ENCODE results near the gene AGBL1.

The AGBL1 gene

DNA sequence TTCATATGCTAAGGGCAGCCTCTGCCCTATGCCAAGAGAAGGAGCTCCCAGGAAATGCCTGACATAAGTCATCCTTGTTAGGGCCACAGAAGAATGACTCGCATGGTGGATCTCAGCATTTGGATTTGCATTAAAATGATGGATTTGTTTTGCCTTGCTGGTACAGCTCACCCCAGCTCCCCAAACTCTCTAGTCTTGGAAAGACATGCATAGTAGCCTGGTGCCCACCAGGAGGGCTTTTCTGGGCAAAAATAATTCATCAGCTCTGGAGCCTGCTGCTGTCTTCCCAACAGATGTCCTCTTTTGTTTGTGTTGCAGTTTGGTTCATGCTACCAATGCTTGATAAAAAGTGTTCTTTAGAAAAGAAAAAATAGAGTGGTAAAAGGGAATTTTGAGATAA is 833.0 kb downstream of the AGBL1 start:
- DNase-seq (ENCODE audit: low read depth in 1 of 2, low spot score in 1 of 2): no peak

DNA sequence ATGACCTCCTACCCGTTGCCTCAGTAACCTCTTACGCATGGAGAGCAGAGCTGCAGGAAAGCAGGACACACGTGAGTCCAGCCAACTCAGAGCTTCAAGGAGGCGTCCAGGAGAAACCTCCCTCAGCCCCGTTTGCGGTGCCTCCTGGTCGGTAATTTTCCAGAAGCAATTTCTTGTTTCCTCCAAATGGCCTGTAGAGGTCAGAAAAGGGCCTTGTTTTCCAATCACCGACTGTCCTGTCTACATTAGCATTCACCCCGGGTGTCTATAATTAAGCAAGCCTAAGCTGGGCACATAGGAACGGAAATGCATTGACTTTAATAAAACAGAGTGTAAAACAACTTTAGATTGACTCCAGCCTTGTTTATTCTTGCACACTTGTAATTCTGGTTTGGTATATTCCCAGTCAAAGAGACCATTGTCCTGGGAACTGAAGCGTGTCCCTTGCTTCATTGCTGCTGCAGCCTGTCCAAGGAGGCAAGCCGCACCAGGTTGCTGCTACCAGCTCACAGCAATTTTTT is 836.2 kb downstream of the AGBL1 start:
- no peak for DNase-seq (ENCODE audit: low read depth in 1 of 2, low spot score in 1 of 2)

DNA sequence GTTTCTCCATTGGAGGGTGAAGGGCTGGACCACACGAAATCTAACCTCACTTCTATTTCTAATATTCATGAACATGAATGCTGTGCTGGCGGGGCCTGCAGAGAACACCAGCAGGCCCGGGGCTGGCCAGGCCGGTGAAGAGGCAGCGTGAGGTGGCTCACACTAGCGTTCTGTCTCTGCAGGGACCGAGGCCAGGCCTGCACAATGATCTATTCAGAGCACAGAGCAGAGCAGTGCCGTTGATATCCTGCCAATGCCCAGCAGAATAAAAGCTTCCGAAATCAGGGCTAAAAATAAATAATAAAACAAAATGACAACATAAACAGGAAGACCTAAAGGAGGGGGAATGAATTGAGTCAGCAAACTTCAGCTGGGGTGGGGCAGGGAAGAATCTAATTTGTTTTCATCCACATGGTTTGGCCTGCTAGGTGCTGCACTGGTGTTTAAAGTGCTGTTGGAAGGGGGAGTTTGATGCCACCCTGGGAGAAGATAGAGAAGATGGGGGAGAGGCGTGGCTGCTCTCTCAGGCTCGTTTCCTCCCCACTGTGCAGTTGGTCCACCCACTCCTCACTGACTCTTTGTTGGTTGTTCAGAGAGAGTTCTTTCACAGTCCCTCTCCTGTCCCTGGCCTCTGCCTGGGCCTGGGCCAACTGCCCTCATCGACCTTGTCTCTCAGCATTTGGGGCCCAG is 837.1 kb downstream of the AGBL1 start:
- no peak for DNase-seq (ENCODE audit: low read depth in 1 of 2, low spot score in 1 of 2)

DNA sequence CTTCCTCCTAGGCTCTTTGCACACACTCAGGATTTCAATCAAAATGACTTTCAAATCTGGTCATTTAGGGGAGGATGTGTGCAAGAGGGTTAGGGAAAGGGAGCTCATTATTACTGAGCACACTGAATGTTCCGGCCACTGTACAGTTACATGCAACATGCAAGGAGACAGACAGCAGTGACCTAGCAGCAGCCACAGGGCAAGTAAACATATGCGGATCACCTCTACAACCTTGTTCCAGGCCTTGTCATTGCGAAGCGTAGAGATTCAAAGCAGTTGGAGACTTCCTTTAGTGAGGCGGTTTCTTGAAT is 837.6 kb downstream of the AGBL1 start:
- DNase-seq (ENCODE audit: low read depth in 1 of 2, low spot score in 1 of 2): no peak

DNA sequence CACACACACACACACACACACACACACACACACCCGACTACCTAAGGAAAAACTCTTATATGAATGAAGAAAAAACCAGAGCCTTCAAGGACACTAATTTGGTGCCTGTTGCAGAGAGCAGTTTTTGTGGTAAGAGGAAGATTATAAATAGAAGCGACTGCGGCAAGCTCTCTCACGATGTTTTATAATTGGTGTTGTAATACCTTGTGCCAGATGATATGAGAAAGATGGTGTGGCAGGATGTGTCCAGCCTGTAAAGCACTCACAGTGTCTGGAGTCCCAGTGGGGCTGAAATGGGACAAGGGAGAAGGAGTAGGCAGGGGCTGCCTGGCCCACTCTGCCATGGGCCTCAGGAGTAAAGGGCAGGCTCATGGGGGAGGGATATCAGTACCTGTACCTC is 839.9 kb downstream of the AGBL1 start:
- no peak for DNase-seq (ENCODE audit: low read depth in 1 of 2, low spot score in 1 of 2)

DNA sequence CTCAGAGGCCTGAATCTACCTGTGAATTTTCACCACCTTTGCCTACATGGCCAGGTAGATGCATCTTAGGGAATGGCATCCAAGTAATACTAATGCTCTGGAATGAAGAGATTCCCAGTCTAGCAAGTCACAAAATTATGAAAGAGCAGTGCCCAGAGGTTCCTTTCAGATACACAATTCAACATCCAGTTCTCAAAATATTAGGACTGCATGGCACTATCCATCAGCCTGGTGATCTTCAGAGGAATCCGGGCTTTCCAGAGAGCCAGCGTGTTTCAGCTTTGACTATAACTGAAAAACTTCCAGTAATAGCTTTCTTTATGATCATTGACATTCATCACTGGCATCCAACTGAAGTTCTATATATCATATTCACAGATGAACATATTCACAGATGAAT is 849.8 kb downstream of the AGBL1 start:
- no peak for DNase-seq (ENCODE audit: low read depth in 1 of 2, low spot score in 1 of 2)

DNA sequence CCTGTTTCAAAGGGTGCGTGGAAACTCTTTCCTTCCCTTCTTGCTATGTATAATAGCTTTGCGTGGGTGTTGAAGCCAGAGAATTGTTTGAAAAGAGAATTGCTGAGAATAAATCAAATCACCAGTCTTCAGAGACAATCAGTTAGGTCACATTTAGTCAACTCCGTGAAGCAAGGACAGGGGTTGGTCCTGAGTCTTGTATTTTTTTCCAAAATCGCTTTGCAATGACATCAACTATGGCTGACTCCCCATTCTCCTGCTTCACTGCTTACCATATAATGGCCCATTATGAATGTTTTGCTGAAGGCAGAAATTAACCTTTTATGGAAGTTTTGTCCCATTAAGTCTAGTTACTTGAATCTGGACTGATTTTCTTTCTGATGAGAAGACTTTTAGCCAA is 852.8 kb downstream of the AGBL1 start:
- no peak for DNase-seq (ENCODE audit: low read depth in 1 of 2, low spot score in 1 of 2)

DNA sequence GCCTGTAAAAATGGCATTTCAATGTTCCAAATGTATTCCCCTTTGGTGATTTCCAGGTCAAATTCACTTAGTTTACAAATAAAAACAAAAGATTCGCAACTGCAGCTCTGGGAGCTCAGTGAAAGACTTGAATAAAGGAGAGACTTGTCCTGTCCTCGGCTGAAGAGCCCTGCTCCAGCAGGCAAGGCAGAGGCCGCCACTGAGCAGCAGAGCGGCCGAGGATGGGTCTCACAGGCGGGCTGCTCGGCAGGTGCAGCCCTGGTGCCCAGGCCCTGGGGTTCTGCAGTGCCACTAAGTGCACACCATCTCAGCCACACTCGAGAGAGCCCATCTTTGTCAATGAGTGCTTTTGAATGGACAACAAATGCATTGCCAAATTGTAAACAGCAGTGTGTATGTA is 856.2 kb downstream of the AGBL1 start:
- no peak for DNase-seq (ENCODE audit: low read depth in 1 of 2, low spot score in 1 of 2)

DNA sequence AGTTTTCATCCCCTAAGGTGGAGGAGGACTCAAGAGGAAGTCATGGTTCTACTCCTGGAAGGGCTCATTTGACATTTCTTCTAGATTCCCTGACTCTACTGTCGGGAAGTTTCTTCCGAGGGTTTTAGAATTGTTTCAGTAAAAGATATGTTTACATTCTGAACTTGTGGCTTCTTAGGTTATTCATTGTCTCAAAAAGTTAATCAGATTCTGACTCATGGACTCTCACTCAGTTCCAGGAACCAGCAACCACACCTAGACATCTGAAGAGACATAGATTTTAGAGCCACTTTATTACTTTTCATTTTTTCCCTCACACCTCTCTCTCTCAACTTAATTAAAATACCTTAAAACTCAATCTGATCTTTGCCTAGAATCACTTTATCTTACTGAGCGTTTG is 862.6 kb downstream of the AGBL1 start:
- DNase-seq (ENCODE audit: low read depth in 1 of 2, low spot score in 1 of 2): no peak

DNA sequence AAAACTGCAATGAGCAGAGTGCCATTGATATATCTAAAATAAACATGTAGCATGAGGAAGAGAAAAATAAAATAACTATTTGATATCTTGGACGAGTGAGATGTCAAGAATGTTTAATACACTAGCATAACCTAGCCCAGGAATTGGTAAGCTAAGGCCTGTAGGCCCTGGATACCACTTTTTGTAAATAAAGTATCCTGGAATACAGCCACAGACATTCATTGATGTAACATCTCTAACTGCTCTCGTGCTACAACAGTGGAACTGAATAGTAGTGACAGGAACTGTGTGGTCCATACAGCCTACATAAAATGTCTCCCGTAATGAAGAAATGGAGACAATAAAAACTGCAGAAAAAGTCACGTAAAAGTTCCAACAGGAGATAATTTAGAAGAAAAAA is 869.0 kb downstream of the AGBL1 start:
- no peak for DNase-seq (ENCODE audit: low read depth in 1 of 2, low spot score in 1 of 2)

DNA sequence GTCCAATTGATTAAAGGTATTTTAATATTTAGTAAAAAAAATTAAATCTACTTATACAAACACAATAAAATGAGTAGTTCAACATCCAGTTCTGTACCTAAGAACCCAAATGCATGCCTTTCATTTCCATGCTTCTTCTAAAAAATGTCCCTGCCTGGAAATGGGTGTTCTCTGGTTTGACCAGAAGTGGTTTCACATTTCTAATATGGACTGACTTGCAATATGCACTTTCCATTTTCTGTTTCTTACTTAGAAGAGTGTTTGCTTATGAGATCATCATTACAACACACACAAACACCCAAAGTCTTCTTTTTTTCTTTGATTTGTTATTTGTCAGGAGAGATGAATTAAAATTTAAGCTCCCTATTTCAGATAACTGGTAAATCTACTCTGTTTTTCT is 879.6 kb downstream of the AGBL1 start:
- no peak for DNase-seq (ENCODE audit: low read depth in 1 of 2, low spot score in 1 of 2)

DNA sequence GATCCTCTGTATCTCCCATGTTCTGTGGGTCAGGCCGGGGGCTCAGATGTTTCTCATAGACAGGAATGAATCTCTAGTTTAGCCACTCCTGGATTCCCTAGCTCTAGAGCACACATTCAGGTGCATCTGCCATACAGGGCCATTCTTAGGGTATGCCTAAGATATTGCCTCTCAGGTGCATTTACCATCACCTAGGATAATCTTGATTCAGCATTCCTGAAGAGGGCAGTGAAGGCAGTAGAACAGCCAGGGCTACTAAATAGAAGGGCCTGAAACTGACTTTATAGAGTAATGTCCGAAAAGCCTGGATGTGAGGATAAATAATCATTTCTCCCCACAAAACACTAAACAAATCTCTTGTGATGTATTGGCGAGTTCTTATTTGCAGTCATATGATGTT is 882.0 kb downstream of the AGBL1 start:
- no peak for DNase-seq (ENCODE audit: low read depth in 1 of 2, low spot score in 1 of 2)

DNA sequence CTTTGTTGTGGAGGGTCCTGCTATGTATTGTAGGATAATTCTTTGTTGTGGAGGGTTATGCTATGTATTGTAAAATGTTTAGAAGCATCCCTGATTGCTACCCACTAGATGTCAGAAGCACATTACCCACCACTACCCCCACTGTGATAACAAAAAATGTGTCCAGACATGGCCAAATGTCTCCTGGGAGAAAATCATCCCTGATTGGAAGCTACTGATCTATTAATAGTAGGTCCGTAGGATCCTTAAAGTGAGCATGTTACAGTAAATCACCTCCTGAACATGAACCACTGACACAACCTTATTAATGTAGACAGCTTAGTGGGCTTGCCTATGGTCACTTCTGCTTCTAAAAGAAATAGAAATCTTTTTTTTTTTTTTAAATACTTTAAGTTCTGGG is 884.6 kb downstream of the AGBL1 start:
- DNase-seq (ENCODE audit: low read depth in 1 of 2, low spot score in 1 of 2): no peak

DNA sequence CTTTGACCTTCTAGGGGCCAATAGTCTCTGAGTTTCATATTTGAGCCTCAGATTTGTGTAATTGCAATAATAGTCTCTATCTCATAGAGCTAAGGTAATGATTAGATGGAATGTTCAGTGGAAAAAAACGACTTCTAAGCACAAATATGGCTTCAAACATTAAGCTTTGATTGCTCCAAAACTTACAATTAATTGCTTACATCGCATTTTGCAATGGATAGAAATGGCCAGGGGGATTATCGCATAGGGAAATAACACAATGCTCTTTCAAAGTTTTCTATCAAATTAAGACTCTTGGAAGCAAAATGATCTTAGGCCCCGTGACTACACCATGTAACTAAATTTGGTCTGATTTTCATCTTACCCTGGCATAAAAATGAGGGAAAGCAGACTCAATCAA is 888.6 kb downstream of the AGBL1 start:
- DNase-seq (ENCODE audit: low read depth in 1 of 2, low spot score in 1 of 2): no peak

DNA sequence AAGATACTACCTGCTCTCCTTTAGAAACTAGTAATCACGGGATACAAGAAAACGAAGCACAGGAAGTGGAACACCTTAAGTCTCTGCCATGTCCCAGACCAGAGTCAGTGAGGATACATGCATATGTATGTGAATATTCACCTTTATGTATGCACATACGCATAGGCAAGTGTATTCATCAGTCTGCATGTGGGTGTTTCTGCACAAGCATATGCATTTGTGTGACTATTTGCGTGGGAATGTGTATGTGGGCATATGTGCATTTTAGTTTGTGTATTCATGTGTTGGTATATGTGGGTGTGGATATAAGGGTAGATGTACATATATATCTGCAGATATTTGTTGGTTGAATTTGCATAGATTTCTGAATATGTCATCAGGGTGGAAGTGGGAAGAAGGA is 889.7 kb downstream of the AGBL1 start:
- DNase-seq (ENCODE audit: low read depth in 1 of 2, low spot score in 1 of 2): no peak

DNA sequence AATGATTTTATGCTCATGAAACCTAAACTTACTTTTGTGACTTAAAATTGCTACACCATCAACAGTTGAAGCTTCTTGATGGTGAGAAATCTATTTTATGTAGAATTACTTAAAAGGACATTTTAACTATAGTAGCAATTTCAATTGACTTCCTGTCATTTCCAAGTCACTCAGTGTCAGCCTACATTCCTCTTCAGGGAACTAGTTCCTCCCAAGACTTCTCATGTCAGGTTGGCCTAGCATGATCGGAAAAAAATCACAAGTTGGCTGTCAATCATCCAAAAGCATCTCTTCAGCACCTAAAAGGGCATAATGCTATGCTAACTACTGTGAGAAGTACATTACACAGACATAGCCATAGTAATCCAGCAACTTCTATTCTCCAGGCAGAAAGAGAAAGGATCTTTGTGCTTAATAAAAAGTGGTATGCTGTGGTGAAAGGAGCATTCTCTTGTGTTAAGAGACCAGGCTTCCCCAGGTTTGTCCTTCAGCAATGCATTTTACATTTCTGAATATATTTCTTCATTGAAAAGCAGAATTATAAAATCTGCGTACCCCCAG is 893.7 kb downstream of the AGBL1 start:
- no peak for DNase-seq (ENCODE audit: low read depth in 1 of 2, low spot score in 1 of 2)

DNA sequence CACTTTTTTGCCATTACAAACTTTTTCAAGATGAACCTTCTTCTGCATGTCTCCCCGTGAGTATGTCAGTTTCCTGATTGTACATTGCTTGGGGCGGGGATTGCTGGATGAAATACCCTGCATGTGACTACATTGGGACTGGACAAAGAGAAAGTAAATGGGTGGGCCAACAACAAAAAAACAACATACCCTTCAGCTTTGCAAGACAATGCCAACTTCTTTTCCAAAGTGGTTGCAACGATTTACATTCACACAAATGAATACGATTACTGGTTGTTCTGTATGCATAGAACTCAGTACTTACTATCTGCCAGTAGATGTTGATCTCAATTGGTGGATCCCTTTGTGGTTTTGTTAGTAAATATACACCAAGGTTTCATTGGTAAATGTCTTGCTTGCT is 908.4 kb downstream of the AGBL1 start:
- DNase-seq (ENCODE audit: low read depth in 1 of 2, low spot score in 1 of 2): no peak

DNA sequence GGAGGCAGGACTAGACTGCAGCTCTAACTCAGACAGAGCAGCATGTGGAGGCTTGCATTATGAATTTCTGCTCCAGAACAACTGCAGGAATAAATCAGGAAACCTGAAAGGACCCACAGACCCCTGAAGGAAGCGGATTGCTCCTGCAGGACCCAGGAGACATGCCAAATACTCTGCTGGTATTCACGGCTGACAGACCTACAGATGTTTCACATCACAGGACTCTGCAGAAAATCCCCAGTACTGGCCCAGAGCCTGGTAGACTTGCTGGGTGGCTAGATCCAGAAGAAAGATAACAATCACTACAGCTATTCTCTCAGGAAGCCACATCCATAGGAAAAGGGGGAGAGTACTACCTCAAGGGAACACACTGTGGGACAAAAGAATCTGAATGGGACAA is 942.1 kb downstream of the AGBL1 start:
- no peak for DNase-seq (ENCODE audit: low read depth in 1 of 2, low spot score in 1 of 2)

DNA sequence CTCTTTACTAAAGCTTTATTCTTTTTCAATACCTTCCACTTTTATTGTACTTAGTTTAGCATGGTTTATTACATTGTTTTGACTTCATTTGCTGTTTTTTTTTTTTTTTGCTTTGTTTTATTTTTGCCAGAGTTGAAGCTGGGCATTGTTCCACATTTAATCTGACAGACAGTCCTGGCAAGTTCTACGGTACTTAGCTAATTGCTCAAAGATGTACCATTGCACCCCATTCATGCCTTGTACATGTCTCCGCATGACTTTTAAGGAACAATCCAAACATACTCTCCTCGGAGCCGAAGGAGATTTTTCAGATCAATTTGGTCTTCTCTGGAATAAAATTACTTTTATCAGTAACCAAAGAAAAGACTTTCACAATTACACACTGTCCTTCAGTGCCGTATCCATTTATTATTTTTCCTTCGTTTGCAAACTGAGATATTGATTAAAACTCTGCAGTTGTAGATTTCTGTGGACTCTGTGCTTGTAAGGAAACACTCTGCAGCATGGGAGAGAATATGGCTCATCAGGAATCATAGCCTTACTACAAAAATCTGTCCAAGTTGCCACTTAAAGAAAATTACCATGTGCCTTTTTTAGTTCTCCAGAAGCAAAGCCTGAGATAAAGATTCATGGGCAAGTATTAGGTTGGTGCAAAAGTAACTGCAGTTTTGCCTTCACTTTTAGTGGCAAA is 952.0 kb downstream of the AGBL1 start:
- no peak for DNase-seq (ENCODE audit: low read depth in 1 of 2, low spot score in 1 of 2)

DNA sequence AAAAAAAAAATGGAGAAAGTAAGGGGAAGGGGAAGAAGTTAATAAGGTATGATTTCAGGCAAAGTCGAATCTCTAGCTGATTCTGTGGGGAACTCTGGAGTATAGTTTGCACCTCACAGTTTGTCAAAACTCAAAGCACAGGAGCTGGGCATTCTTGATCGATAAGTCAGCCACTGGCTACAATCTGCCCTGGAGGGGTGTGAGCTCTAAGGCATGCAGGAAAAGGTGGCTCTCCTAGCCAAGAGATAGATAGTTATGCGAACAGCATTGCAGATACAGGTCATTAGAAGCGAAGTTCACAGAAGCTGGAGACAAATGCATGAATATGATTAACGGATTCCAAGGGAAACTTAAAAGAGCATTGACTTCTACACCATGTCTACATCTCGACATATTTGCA is 952.6 kb downstream of the AGBL1 start:
- no peak for DNase-seq (ENCODE audit: low read depth in 1 of 2, low spot score in 1 of 2)

DNA sequence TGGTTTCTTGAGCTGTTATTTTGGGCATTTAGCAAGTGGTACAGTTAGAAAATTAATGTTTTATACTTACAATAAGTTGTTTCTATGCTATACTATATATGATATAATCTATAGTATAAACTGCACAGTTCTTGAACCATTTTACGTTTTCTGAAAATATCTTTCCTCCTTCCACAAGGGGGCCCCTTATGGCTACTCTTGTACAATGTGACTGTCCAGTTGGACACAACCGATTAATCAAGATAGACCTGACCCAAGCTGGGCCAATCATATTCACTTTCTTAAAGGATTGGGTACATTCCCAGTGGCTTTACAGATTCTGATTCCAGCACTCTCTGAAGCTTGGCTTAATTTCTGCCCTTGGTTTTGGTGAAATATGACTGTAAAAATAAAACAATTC is 953.4 kb downstream of the AGBL1 start:
- DNase-seq (ENCODE audit: low read depth in 1 of 2, low spot score in 1 of 2): no peak

DNA sequence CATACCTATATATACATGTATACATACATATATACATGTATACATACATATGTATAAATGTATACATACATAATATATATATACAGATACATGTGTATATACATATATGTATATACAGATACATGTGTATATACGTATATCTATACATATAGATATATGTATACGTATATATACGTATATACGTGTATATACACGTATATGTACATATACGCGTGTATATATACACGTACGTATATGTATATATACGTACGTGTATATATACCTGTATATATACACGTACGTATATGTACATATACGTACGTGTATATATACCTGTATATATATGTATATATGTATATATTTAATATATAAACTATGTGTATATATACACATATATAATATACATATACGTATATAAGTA is 955.2 kb downstream of the AGBL1 start:
- DNase-seq (ENCODE audit: low read depth in 1 of 2, low spot score in 1 of 2): no peak

DNA sequence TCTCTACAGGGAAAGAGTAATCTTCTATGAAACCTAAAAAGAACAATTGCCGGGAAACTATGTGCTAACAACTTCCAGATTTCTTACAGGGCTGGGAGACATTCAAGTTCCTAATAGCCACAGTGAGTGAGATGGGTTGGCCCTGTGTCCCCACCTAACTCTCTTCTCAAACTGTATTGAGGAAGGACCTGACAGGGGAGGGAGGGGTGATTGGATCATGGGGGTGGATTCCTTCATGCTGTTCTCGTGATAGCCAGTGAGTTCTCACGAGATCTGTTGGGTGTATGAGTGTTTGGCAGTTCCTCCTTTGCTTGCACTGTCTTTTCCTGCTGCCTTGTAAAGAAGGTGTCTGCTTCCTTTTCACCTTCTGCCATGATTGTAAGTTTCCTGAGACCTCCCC is 958.7 kb downstream of the AGBL1 start:
- no peak for DNase-seq (ENCODE audit: low read depth in 1 of 2, low spot score in 1 of 2)

All from activated T-helper 1 cell treated with anti-CD3 and anti-CD28 coated beads, Interleukin-2, amount 50 U/mL, for 16 hours (primary cell).